Gastrocnemius medialis (tissue), 4 donors: ENCODE results near the gene NBPF4.
"Not testable (repeated sequence)": the region's sequence is repeated elsewhere in the genome, so short reads cannot be mapped to it uniquely, and the experiment has no call there.

Experiments
- POLR2A ChIP-seq, 2 donors: fragments of 450-650 bp; IDR thresholded peaks; one replicate each; pipeline ENCODE4 v1.6.1; 2017; ENCODE audit warnings: antibody characterized with exemption in 2 of 2, mild to moderate bottlenecking in 2 of 2, moderate library complexity in 2 of 2
- TF ChIP-seq, protein P1 (sequence below), 5 experiments: fragments of 450-650 bp in 3 of 5; fragments of 200-600 bp in 2 of 5; sonication (generic) in 2 of 5; IDR thresholded peaks in 4 of 5; conservative IDR thresholded peaks in 1 of 5; 1 replicate in 4 of 5; 2 replicates in 1 of 5; pipeline ENCODE4 v1.5.1; 2016 to 2019; ENCODE audit warnings: antibody characterized with exemption in 5 of 5, mild to moderate bottlenecking in 3 of 5, moderate library complexity in 3 of 5

DNA sequence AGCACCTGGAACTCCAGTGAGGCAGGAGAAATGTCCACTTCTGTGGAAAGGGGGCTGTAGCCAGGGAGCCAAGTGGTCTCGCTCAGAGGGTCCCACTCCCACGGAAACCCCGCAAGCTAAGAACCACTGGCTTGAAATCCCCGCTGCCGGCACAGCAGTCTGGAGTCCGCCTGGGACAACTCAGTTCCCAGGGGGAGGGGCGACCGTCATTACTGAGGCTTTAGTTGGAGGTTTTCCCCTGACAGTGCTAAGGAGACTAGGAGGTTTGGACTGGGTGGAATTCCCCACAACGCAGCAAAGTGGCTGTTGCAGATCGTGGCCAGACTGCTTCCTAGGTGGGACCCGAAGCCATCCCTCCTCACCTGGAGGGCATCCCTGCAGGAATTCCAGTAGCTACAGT is 18.1 kb upstream of the NBPF4 start:
- TF ChIP-seq, protein P1, sequence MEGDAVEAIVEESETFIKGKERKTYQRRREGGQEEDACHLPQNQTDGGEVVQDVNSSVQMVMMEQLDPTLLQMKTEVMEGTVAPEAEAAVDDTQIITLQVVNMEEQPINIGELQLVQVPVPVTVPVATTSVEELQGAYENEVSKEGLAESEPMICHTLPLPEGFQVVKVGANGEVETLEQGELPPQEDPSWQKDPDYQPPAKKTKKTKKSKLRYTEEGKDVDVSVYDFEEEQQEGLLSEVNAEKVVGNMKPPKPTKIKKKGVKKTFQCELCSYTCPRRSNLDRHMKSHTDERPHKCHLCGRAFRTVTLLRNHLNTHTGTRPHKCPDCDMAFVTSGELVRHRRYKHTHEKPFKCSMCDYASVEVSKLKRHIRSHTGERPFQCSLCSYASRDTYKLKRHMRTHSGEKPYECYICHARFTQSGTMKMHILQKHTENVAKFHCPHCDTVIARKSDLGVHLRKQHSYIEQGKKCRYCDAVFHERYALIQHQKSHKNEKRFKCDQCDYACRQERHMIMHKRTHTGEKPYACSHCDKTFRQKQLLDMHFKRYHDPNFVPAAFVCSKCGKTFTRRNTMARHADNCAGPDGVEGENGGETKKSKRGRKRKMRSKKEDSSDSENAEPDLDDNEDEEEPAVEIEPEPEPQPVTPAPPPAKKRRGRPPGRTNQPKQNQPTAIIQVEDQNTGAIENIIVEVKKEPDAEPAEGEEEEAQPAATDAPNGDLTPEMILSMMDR (IDR thresholded peaks at IDR 0.05 in 4 of 5, conservative IDR thresholded peaks at IDR 0.05 in 1 of 5), result not testable (repeated sequence)
- not testable (repeated sequence) for TF ChIP-seq POLR2A (IDR thresholded peaks at IDR 0.05)
